ENCODE data around the gene ZNF410. TPM values are rescaled to one million over a fixed set of nuclear protein-coding genes. Genes with fewer than 3 reads are reported as not detected.
"Not testable (repeated sequence)": the region's sequence is repeated elsewhere in the genome, so short reads cannot be mapped to it uniquely, and the experiment has no call there.

ZNF410 gene, protein sequence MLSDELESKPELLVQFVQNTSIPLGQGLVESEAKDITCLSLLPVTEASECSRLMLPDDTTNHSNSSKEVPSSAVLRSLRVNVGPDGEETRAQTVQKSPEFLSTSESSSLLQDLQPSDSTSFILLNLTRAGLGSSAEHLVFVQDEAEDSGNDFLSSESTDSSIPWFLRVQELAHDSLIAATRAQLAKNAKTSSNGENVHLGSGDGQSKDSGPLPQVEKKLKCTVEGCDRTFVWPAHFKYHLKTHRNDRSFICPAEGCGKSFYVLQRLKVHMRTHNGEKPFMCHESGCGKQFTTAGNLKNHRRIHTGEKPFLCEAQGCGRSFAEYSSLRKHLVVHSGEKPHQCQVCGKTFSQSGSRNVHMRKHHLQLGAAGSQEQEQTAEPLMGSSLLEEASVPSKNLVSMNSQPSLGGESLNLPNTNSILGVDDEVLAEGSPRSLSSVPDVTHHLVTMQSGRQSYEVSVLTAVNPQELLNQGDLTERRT
- 77.5 and 79.3 TPM in 2 replicates for total RNA-seq (2014; rRNA removed; shearing (Covaris generic))
- 52.8 and 63.9 TPM in 2 replicates for polyA plus RNA-seq (2014; cell fraction: nucleus; rRNA removed)

DNA sequence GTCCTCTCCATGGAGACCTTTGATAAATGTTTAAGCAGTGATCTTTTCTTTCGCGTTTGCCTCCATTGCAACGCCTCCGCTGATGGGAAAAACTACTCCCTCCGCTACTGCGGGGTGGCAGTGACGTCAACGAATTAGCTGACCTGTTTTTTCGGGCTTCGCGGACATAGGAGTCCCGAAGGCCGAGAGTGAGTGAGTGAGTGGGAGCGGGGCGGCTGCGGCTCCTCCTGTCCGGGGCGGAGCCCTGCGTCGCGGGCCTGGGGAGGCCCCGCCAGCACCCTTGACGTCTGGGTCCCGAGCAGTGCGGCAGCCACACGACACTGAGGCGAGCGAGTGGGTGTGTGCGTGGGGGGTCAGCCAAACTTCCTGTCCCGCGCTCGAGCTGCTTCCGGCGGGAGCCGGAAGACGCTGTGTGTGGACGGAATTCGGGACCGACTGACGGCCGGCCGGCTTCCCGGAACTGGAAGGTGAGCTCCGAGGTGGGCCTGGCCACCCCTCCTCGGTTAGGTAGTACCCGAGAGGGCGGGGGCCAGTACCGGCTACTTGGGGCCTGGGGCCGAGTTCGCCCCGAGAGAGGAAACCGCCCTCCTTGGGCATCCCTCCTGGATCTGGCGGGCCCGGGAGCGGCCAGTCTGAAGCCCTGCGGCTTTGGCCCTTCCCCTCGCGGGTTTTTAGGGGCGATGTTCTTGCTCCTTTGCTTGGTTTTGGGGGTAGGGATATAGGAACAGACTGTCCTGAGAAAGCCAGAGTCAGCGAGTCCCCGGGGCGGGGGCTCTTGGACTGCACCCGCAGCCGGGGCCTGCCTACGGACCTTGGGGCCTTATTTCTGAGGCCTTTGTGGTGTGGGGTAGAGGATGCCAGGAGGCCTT lies at the start of gene ZNF410:
Gene ZNF410 (plus strand): TSS at position 411 of the 869 bp plus-strand sequence. CDS start 5,317 bp downstream, outside the sequence.
- peak; percentile 92 for DNase-seq (ENCODE audit: extremely low read depth, low read depth)

DNA sequence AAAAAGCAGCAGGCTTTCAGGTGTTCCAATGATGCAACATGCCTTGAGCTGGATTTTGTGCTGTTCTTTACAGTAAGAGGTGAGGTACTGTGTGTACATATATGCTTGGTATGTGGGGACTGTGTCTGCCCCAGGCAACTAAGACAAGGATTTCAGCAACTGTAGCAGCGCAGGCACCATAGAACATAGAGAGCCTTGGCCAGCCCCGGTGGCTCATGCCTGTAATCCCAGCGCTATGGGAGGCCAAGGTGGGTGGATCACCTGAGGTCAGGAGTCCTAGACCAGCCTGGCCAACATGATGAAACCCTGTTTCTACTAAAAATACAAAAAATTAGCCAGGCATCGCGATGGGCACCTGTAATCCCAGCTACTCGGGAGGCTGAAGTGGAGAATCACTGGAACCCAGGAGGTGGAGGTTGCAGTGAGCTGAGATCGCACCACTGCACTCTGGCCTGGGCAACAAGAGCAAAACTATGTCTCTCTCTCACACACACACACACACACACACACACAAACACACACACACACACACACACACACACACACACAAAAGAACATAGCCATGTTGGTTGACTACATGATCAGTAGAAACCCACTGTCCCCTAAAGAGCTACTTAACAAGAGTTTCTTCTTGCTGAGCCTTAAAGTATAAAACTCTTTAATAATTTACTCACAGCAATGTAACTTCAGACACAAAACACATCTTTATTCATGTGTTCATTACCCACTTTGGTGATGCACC lies 48.2 kb upstream of the ZNF410 start:
- DNase-seq (ENCODE audit: extremely low read depth, low read depth), result not testable (repeated sequence)

DNA sequence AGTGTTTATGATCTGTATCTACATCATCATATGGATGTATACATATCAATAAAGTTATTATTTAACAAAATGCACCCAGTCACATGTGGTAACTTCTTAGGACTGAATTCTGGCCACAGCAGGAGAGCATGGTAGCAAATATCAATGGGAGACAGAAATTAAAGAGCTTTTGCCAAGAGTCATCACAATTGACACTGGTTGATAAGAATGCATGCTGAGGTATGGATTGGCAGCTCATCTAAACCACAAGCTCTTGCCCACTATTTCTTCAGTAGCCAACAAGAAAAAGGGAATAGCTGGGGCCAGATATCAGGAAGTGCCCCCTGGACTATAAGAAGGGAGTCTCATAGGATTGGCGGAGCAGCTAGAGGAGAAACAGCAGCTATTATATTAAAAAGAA lies 44.5 kb upstream of the ZNF410 start:
- no peak for DNase-seq (ENCODE audit: extremely low read depth, low read depth)

DNA sequence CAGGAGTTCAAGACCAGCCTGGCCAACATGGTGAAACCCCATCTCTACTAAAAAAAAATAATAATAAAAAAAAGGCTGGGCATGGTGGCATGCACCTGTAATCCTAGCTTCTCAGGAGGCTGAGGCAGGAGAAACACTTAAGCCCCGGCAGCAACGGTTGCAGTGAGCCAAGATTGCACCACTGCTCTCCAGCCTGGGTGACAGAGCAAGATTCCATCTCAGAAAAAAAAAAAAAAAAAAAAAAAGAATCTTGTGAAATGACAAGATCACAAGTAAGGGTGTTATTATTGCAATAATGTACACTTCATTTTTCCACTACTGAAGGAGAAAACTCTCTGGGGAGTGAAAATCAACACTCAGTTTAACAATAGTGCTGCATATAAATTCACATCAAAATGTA lies 43.8 kb upstream of the ZNF410 start:
- no peak for DNase-seq (ENCODE audit: extremely low read depth, low read depth)

DNA sequence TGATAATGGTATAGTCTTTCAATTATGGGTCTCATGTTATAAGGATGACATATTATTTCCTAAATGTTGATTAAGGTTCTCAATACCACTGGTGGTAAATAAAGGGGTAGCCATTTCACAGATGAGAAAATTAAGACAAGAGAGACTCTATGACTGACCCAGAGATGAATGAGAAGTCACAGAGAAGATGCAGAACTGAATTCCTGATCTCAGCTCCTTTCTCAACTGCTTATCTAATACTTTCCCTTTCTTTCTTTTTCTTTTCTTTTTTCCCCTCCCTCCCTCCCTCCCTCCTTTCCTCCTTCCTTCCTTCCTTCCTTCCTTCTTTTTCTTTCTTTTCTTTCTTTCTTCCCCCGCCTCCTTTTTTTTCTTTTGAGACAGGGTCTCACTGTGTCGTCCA lies 43.4 kb upstream of the ZNF410 start:
- DNase-seq (ENCODE audit: extremely low read depth, low read depth), result no peak

DNA sequence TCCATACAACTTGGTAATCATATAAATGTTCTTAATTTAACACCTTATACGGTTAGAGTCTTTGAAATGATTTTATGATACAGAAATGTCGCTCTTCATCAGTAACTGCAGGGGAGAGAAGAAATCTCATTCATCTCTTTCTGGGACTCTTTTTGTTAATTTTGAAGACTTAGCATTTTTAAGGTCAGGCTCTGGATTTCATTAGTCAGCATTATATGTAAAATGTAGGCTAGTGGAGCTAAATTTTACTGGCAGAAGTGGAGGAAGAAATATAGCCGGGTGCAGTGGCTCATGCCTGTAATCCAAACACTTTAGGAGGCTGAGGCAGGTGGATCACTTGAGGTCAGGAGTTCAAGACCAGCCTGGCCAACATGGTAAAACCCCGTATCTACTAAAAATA lies 39.7 kb upstream of the ZNF410 start:
- DNase-seq (ENCODE audit: extremely low read depth, low read depth), result no peak

DNA sequence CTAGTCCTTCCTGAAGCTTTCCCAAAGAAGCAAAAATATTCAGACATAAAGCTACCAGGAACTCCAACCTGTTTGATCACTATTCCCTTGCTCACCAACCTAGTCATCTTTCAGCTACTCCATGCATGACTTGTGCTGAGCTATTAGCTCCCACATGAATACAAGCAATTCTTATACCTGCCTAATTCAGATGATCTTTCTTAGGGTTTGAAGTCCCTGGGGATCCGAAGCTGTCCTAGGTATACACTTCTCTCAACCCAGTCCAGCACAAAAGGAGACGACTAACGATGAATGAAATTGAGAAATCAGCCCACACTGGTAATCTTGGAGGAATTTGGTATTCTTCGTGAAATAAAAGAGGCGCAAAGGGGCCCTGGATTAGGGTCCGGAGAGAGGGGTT lies 35.7 kb upstream of the ZNF410 start:
- DNase-seq (ENCODE audit: extremely low read depth, low read depth), result no peak

DNA sequence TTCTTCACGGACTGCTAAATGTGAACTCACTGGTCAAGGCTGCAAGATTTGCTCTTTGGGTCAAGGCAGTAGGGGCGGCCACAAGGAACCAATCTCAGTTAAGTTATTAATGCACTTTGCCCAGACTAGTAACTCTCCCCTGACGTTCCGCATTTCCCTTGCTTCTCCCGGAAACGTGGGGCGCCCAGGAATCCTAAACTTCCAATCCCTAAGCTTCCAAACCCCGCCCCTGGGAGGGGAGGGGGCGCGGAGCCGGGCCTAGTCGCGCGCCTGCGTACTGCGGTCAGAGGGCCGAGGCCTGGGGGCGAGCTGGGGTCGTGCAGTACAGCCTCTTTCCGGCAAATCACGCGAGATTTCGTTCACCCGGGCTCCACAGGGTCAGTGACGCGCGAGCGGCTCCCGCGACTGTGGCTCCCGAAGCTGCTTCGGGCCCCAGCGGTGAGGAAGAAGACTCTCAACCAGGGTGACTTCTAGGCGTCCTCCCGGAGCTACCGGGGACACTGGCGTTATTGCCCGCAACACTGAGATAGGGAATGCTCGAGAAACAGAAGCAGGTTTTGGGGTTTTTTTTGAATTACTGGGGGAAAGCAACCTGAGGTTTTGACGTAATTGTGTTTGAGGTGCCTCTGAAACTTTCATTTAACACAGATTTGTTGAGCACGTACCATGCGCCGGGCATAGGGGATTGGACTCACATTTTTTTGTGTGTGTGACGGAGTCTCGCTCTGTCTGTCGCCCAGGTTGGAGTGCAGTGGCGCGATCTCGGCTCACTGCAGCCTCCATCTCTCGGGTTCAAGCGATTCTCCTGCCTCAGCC lies 34.9 kb upstream of the ZNF410 start, which contains the start of gene PTGR2:
Gene PTGR2 (plus strand): TSS at position 265 of the 816 bp plus-strand sequence. CDS start 7,032 bp downstream, outside the sequence.
- peak; percentile 95 for DNase-seq (ENCODE audit: extremely low read depth, low read depth)

DNA sequence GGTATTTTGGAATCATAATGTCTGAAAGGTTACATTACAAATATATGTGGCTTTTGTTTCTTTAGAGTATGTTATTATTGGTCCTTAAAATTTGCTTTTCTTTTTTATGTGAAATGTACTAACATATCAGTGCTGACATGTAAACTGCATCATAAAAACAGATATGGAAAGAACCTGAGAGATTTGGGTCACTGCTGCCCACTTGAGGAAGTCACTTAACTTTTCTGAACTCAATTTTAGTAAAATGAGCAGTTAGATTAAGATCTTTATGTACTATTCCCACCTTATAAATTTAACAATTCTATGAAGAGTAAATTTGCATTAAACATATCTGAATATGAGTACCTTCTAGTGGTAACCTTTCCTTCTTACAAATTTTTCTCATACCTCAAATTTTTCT lies 27.5 kb upstream of the ZNF410 start:
- DNase-seq (ENCODE audit: extremely low read depth, low read depth), result no peak

DNA sequence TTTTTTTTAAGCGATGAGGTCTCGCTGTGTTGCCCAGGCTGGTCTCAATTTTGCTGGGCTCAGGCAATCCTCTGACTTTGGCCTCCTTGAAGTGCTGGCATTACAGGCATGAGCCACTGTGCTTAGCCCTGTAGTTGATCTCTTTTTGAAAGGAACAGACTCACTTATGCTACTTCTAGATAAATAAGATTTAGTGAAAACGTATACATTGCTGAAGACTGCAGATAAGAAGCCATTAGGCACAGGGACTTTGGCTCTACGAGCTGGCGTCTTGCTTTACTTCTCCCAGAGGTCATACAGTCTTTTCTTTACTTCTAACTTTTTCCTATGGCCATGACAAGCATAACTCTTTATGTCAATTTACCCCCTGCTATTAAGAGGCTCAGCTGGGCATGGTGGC lies 25.6 kb upstream of the ZNF410 start:
- no peak for DNase-seq (ENCODE audit: extremely low read depth, low read depth)

DNA sequence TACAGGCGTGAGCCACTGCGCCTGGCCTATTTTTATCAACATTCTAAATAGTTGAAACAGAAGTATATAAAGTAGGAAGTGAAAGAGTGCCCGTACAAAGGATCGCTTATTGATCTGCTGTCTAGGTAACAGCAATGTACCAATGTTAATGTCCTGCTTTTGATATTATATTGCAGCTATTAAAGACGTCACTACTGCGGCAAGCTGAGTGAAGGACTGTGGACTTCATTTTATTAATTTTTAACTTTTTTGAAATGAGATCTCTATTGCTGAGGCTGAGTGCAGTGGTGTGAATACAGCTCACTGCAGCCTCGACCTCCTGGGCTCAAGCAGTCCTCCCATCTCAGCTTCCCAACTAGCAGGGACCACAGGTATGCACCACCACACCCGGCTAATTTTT lies 24.2 kb upstream of the ZNF410 start:
- no peak for DNase-seq (ENCODE audit: extremely low read depth, low read depth)

DNA sequence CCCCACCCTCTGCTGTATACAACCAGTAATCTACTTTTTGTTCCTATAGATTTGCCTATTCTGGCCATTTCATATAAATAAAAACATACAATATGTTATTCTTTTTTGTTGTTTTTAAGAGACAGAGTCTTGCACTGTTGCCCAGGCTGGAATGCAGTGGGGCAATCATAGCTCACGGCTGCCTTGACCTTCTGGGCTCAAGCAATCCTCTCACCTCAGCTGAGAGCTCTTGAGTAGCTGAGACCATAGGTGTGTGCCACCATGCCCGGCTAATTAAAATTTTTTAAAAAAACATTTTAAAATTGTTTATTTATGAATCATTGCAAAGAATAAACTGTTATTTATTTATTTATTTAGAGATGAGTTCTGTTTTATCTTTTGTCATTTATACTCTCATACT lies 23.4 kb upstream of the ZNF410 start:
- no peak for DNase-seq (ENCODE audit: extremely low read depth, low read depth)

DNA sequence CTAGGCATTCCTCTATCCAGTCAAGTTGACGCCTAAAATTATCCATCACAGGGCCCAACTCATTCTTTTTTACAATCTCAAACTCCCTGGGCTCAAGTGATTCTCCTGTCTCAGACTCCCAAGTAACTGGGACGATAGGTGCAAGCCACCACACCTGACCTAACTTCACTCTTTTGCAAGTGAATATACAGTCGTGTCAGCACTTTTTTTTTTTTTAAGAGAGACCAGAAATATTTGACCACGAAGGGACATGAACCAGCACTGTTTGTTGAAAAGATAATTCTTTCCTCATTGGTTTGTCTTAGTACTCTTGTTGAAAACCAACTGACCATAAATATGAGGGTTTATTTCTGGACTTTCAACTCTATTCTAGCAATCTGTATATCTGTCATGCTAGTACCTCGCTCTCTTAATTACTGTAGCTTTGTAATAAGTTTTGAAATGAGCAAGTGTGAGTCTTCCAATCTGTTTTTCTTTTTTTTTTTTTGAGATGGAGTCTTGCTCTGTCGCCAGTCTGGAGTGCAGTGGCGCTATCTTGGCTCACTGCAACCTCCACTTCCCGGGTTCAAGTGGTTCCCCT lies 21.0 kb upstream of the ZNF410 start:
- no peak for DNase-seq (ENCODE audit: extremely low read depth, low read depth)

DNA sequence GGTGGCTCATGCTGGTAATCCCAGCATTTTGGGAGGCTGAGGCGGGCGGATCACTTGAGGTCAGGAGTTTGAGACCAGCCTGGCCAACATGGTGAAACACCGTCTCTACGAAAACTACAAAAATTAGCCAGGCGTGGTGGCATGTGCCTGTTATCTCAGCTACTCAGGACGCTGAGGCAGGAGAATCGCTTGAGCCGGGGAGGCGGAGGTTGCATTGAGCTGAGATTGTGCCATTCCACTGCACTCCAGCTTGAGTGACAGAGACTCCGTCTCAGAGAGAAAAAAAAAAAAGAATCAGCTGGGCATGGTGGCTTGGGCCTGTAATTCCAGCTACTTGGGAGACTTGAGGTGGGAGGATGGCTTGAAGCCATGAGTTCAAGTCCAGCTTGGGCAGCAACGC lies 16.9 kb upstream of the ZNF410 start:
- DNase-seq (ENCODE audit: extremely low read depth, low read depth), result not testable (repeated sequence)

DNA sequence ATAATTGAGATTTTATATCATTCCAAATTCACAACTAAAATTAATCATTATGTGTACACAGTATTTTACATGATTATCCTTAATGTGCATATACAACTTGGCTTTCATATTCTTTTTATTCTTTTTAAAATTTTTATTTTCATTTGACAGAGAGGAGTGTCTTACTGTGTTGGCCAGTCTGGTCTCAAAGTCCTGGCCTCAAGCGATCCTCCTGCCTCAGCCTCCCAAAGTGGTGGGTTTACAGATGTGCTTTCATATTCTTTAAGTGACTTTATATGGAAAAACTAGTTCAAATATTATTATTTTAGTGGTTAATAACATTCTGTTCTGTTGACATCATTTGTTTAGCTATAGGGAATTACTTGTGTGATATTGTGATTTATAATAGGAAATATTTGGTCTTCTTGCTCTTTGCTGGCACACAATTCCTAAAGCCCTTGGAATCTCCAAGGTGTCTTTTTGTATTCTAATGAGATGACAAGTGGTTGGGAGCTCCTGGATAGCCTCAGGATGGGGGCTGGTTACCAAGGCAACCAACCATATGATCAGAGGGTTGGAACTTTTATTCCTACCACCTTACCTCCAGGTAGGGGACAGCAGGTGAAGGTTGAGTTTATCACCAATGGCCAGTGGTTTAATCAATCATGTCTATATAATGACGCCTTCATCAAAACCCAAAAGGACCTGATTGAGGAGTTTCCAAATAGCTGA lies 16.0 kb upstream of the ZNF410 start:
- DNase-seq (ENCODE audit: extremely low read depth, low read depth), result no peak

DNA sequence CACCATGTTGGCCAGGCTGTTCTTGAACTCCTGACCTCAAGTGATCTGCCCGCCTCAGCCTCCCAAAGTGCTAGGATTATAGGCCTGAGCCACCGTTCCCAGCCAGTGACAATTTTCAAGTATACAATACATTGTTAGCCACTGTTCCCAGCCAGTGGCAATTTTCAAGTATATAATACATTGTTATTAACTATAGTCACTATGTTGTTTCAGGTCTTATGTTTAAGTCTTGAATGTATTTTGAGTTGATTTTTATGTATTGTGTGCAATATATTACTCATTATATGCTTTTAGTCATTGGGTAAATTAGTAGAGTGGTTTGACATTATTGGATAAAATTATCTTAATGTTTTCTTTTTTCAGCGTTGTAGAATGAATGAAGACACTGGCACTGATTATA lies 13.0 kb upstream of the ZNF410 start:
- no peak for DNase-seq (ENCODE audit: extremely low read depth, low read depth)

DNA sequence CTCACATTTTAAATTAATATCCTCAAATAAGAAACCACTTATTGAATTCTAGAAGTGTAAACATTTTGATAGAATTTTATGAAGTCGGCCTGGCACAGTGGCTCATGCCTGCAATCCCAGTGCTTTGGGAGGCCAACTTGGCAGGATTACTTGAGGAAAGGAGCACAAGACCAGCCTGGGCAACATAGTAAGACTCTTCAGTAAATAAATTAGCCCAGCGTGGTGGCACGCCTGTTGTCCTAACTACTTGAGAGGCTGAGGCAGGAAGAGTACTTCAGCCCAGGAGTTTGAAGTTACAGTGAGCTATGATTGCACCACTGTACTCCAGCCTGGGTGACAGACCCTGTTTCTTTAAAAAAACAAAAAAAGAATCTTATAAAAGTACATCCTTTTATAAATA lies 8.9 kb upstream of the ZNF410 start:
- no peak for DNase-seq (ENCODE audit: extremely low read depth, low read depth)

DNA sequence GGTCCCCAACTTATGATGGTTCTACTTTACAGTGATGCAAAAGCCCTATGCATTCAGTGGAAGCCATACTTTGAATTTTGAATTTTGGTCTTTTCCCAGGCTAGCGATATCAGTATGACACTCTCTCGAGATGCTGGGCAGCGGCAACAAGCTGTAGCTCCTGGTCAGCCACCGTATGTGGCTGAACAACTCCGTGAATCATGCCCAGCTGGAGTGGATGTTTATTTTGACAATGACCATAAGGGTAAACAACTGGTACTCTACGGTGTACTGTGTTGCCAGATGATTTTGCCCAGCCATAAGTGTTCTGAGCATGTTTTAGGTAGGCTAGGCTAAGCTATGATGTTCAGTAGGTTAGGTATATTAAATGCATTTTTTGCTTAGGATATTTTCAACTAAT lies 8.2 kb upstream of the ZNF410 start:
- DNase-seq (ENCODE audit: extremely low read depth, low read depth), result peak; percentile 41

DNA sequence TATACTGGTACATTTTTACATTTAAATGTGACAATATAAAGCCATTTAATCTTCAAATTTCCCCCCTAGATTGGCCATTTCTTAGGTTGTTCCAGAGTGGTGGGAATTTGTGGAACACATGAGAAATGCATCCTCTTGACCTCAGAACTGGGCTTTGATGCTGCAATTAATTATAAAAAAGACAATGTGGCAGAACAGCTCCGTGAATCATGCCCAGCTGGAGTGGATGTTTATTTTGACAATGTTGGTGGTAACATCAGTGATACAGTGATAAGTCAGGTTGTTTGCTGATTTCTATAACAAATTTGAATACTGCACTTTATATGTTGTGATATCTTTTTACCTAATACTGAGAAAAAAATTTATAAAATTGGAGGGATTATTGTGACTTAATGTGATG lies 7.6 kb upstream of the ZNF410 start:
- DNase-seq (ENCODE audit: extremely low read depth, low read depth), result no peak

Data from NCI-H460 (cell line).